Measurements from ENCODE around the gene RASGEF1B.

The RASGEF1B gene

GRCh38 chr4:81471588-81472280, at the start of gene RASGEF1B:
Gene RASGEF1B, minus strand, starts transcription at chr4:81471907. Its CDS starts 12,399 bp downstream, at chr4:81459508.
- no peak for FAIRE-seq

GRCh38 chr4:81519856-81520255, 48.1 kb upstream of the RASGEF1B start:
- no peak for FAIRE-seq

- no peak for FAIRE-seq
Measured at GRCh38 chr4:81519427-81519773, 47.7 kb upstream of the RASGEF1B start.

GRCh38 chr4:81518762-81519426, 47.2 kb upstream of the RASGEF1B start:
- no peak for FAIRE-seq

GRCh38 chr4:81516241-81516640, 44.5 kb upstream of the RASGEF1B start:
- FAIRE-seq, result no peak

GRCh38 chr4:81512757-81513501, 41.2 kb upstream of the RASGEF1B start:
- FAIRE-seq, result no peak

- FAIRE-seq, result no peak
Measured at GRCh38 chr4:81512001-81512756, 40.5 kb upstream of the RASGEF1B start.

- FAIRE-seq, result no peak
Measured at GRCh38 chr4:81510643-81511178, 39.0 kb upstream of the RASGEF1B start.

GRCh38 chr4:81509822-81510221, 38.1 kb upstream of the RASGEF1B start:
- no peak for FAIRE-seq

GRCh38 chr4:81509191-81509590, 37.5 kb upstream of the RASGEF1B start:
- FAIRE-seq, result no peak

GRCh38 chr4:81508411-81509185, 36.9 kb upstream of the RASGEF1B start:
- FAIRE-seq, result no peak

GRCh38 chr4:81507530-81507929, 35.8 kb upstream of the RASGEF1B start:
- no peak for FAIRE-seq

GRCh38 chr4:81506731-81507130, 35.0 kb upstream of the RASGEF1B start:
- FAIRE-seq, result no peak

GRCh38 chr4:81505726-81506125, 34.0 kb upstream of the RASGEF1B start:
- FAIRE-seq, result no peak

GRCh38 chr4:81505004-81505598, 33.4 kb upstream of the RASGEF1B start:
- FAIRE-seq, result no peak

GRCh38 chr4:81504112-81505003, 32.7 kb upstream of the RASGEF1B start:
- FAIRE-seq, result no peak

- no peak for FAIRE-seq
Measured at GRCh38 chr4:81503586-81503985, 31.9 kb upstream of the RASGEF1B start.

- no peak for FAIRE-seq
Measured at GRCh38 chr4:81502564-81502963, 30.9 kb upstream of the RASGEF1B start.

GRCh38 chr4:81499840-81500239, 28.1 kb upstream of the RASGEF1B start:
- FAIRE-seq, result no peak

GRCh38 chr4:81498551-81499099, 26.9 kb upstream of the RASGEF1B start:
- FAIRE-seq, result no peak

Measured in TTC549 (cell line).